Panc1 (cell line): ENCODE results near the gene SSR2. TPM values are rescaled to one million over a fixed set of nuclear protein-coding genes. Genes with fewer than 3 reads are reported as not detected.

Experiments
- ATAC-seq: fragments of 200-7000 bp; cut with Tn5 transposase; 2 replicates; pipeline ENCODE4 v1.9.1; 2020; ENCODE audit warnings: mild to moderate bottlenecking, moderate library complexity
- BruUV-seq: library from RNA; stranded (reverse); fragments of 400-500 nt; replicated peaks from 2 replicates; lab custom pipeline; 2021; lab: Mats Ljungman, UMichigan
- CTCF ChIA-PET: fragments of 300-600 bp; sonication (Branson Sonifier 250); formaldehyde crosslinking; loops from one replicate; lab custom pipeline; 2022; ENCODE audit warnings: antibody characterized with exemption; lab: Charles Lee
- POLR2A ChIA-PET: fragments of 300-600 bp; sonication (Branson Sonifier 250); formaldehyde crosslinking; loops from one replicate; lab custom pipeline; 2022; ENCODE audit warnings: antibody characterized with exemption; lab: Charles Lee
- DNase-seq: peaks from one replicate; pipeline ENCODE4 v3.0.0-alpha.2; 2010; ENCODE audit warnings: low read depth, low spot score
- H3K27ac ChIP-seq: 2 replicates; pipeline ENCODE4 v1.5.1; 2011; ENCODE audit warnings: mild to moderate bottlenecking, low read length, inconsistent platforms
- H3K27me3 ChIP-seq: fragments of 200-500 bp; sonication (Bioruptor generic); 2 replicates; pipeline ENCODE4 v1.6.0; 2014; ENCODE audit warnings: low read length, inconsistent platforms; ENCODE audit not compliant: control insufficient read depth, insufficient read depth
- H3K36me3 ChIP-seq: fragments of 200-500 bp; sonication (Bioruptor generic); 2 replicates; pipeline ENCODE4 v1.5.1; 2014; ENCODE audit warnings: inconsistent platforms, mild to moderate bottlenecking, low read length, moderate library complexity; ENCODE audit not compliant: control insufficient read depth, insufficient read depth
- H3K4me1 ChIP-seq: 2 replicates; pipeline ENCODE4 v1.5.1; 2011; ENCODE audit warnings: inconsistent platforms, mild to moderate bottlenecking, low read length, moderate library complexity; ENCODE audit not compliant: control insufficient read depth, insufficient read depth
- H3K4me3 ChIP-seq, 2 experiments: 2 replicates each; pipeline ENCODE4 v1.5.1; 2011 to 2012; ENCODE audit warnings: low read depth in 2 of 2, low read length in 2 of 2, mild to moderate bottlenecking in 2 of 2, inconsistent platforms in 1 of 2, moderate library complexity in 1 of 2
- H3K9me3 ChIP-seq: fragments of 200-500 bp; sonication (Bioruptor generic); 2 replicates; pipeline ENCODE4 v1.5.1; 2014; ENCODE audit warnings: low read depth, mild to moderate bottlenecking, inconsistent platforms, low read length, moderate library complexity; ENCODE audit not compliant: control insufficient read depth, insufficient read depth
- CTCF ChIP-seq: fragments of 450-650 bp; IDR thresholded peaks from 2 replicates; pipeline ENCODE4 v1.5.1; 2017; ENCODE audit warnings: mild to moderate bottlenecking
- POLR2AphosphoS5 ChIP-seq: IDR thresholded peaks from 2 replicates; pipeline ENCODE4 v1.6.1; 2012; ENCODE audit warnings: mild to moderate bottlenecking, low read depth, low read length, moderate library complexity
- REST ChIP-seq, 2 experiments: IDR thresholded peaks; 2 replicates each; pipeline ENCODE4 v1.6.1; 2011 to 2012; ENCODE audit warnings: low read depth in 2 of 2, control low read depth in 1 of 2, low read length in 1 of 2, mild to moderate bottlenecking in 1 of 2, moderate library complexity in 1 of 2; ENCODE audit not compliant: insufficient read depth in 1 of 2
- SIN3A ChIP-seq: IDR thresholded peaks from 2 replicates; pipeline ENCODE4 v1.6.1; 2012; ENCODE audit warnings: low read depth, mild to moderate bottlenecking, low read length, moderate library complexity, borderline replicate concordance; ENCODE audit not compliant: insufficient read depth
- TCF7L2 ChIP-seq: IDR thresholded peaks from 2 replicates; pipeline ENCODE4 v1.6.1; 2011; ENCODE audit warnings: mild to moderate bottlenecking, low read depth, low read length, inconsistent platforms
- in situ Hi-C: cut with HindIII; loops from 2 replicates; pipeline ENCODE4 v1.10.0; 2016; ENCODE audit warnings: low sequenced_read_pairs, low pct_unique_long_range_greater_than_20kb
- intact Hi-C: fragments of 100-400 bp; cut with micrococcal nuclease; formaldehyde crosslinking; loops from one replicate; pipeline ENCODE4 v1.10.0; 2022; ENCODE audit not compliant: unreplicated experiment
- total RNA-seq: library from RNA; stranded (reverse); gene quantifications from one replicate; pipeline ENCODE4 v1.2.1, GENCODE V29; 2021; ENCODE audit not compliant: unreplicated experiment

SSR2 gene
- total RNA-seq, 1 experiment from 2014 or later = 252 TPM

- H3K27me3 ChIP-seq = no peaks in the 10 kb centered on the region
- peak overlapping the region; percentile 86; the same call in 1 of the 2 replicates for H3K27ac ChIP-seq
- POLR2A ChIA-PET = no interaction called here
- DNase-seq (no peak), ATAC-seq (no peak)
- no peaks in the 10 kb centered on the region for H3K9me3 ChIP-seq
- peak overlapping the region; percentile 3 to 82; a peak in 2 of 4 replicates for H3K4me3 ChIP-seq
- in situ Hi-C loops (no loop called here), intact Hi-C loops (no loop called here)
- TF ChIP-seq REST (IDR thresholded peaks at IDR 0.05; ENCODE audit: insufficient read depth in 1 of 2, low read depth in 2 of 2, low read length in 1 of 2) = no peak
- TF ChIP-seq POLR2AphosphoS5 = no peak
- TF ChIP-seq SIN3A = no peak
- no peak for TF ChIP-seq TCF7L2
- no peak for TF ChIP-seq CTCF
- CTCF ChIA-PET = no interaction called here
- H3K4me1 ChIP-seq = peaks cover 45% of the 10 kb centered on the region
- H3K36me3 ChIP-seq = peaks cover 2% of the 10 kb centered on the region; the same call in 1 of the 2 replicates
- BruUV-seq = no TSS peak
These were observed 39.3 kb downstream of the SSR2 start for GRCh38 chr1:155981266-155982088.

GRCh38 chr1:155979597-155980343, 41.0 kb downstream of the SSR2 start:
- peak overlapping the region; percentile 99 for H3K27ac ChIP-seq
- intact Hi-C loops (no loop called here), in situ Hi-C loops (no loop called here)
- ChIA-PET POLR2A (interaction anchor here (0.6 kb wide), 1 partner anchor 45 kb away, joined by 5 read pairs; no protein-coding TSS in a partner anchor), CTCF (no interaction called here)
- DNase-seq = no peak
- H3K36me3 ChIP-seq = peaks cover 2% of the 10 kb centered on the region; the same call in 1 of the 2 replicates
- TF ChIP-seq REST (IDR thresholded peaks at IDR 0.05; ENCODE audit: insufficient read depth in 1 of 2, low read depth in 2 of 2, low read length in 1 of 2) (no peak), TCF7L2 (no peak), SIN3A (no peak), POLR2AphosphoS5 (no peak), CTCF (no peak)
- H3K4me3 ChIP-seq = peak overlapping the region; percentile 82 to 89
- no peaks in the 10 kb centered on the region for H3K9me3 ChIP-seq
- no peak for ATAC-seq
- no peaks in the 10 kb centered on the region for H3K27me3 ChIP-seq
- no TSS peak for BruUV-seq
- peaks cover 62% of the 10 kb centered on the region for H3K4me1 ChIP-seq
